Measurements from ENCODE around the gene WASHC3.
"Not testable (repeated sequence)": the region's sequence is repeated elsewhere in the genome, so short reads cannot be mapped to it uniquely, and the experiment has no call there.

The WASHC3 gene

GRCh38 chr12:102093319-102093718, 31.5 kb upstream of the WASHC3 start:
- no peak for TF ChIP-seq CTCF (conservative IDR thresholded peaks at IDR 0.05; ENCODE audit: low read depth, low read length)
- H3K4me3 ChIP-seq (ENCODE audit: low read length): no peak overlapping the region
- DNase-seq (ENCODE audit: low read depth): no peak

GRCh38 chr12:102089228-102089835, 27.5 kb upstream of the WASHC3 start:
- DNase-seq (ENCODE audit: low read depth); H3K4me3 ChIP-seq (ENCODE audit: low read length): not testable (repeated sequence)

- DNase-seq (ENCODE audit: low read depth): no peak
- TF ChIP-seq CTCF (conservative IDR thresholded peaks at IDR 0.05; ENCODE audit: low read depth, low read length): no peak
- H3K4me3 ChIP-seq (ENCODE audit: low read length): no peak overlapping the region
These were observed 19.1 kb upstream of the WASHC3 start for GRCh38 chr12:102080842-102081241.

- DNase-seq (ENCODE audit: low read depth); H3K4me3 ChIP-seq (ENCODE audit: low read length): not testable (repeated sequence)
These were observed 10.3 kb upstream of the WASHC3 start for GRCh38 chr12:102072092-102072491.

GRCh38 chr12:102069707-102070106, 7.9 kb upstream of the WASHC3 start:
- DNase-seq (ENCODE audit: low read depth): no peak
- no peak overlapping the region for H3K4me3 ChIP-seq (ENCODE audit: low read length)
- no peak for TF ChIP-seq CTCF (conservative IDR thresholded peaks at IDR 0.05; ENCODE audit: low read depth, low read length)

GRCh38 chr12:102067574-102068258, 5.9 kb upstream of the WASHC3 start:
- no peak for TF ChIP-seq CTCF (conservative IDR thresholded peaks at IDR 0.05; ENCODE audit: low read depth, low read length)
- no peak for DNase-seq (ENCODE audit: low read depth)
- no peak overlapping the region for H3K4me3 ChIP-seq (ENCODE audit: low read length)

GRCh38 chr12:102064476-102064875, 2.7 kb upstream of the WASHC3 start:
- no peak for TF ChIP-seq CTCF (conservative IDR thresholded peaks at IDR 0.05; ENCODE audit: low read depth, low read length)
- H3K4me3 ChIP-seq (ENCODE audit: low read length): no peak overlapping the region
- no peak for DNase-seq (ENCODE audit: low read depth)

GRCh38 chr12:102063069-102063468, 1.3 kb upstream of the WASHC3 start:
- no peak for DNase-seq (ENCODE audit: low read depth)
- no peak overlapping the region for H3K4me3 ChIP-seq (ENCODE audit: low read length)
- no peak for TF ChIP-seq CTCF (conservative IDR thresholded peaks at IDR 0.05; ENCODE audit: low read depth, low read length)

Data from retinal pigment epithelial cell (primary cell).